Daoy (cell line): ENCODE results near the gene RPS6KA6. TPM values are rescaled to one million over a fixed set of nuclear protein-coding genes. Genes with fewer than 3 reads are reported as not detected.

Source experiments
- DNase-seq: peaks from one replicate; pipeline ENCODE4 v3.0.0-alpha.2; 2015; ENCODE audit warnings: low read depth
- total RNA-seq: library from RNA; depleted of rRNA; stranded (reverse); fragments of >200 nt; shearing (Covaris generic); gene quantifications from 2 replicates; pipeline ENCODE4 v1.2.3, GENCODE V29; 2014

Gene RPS6KA6
- total RNA-seq, 1 experiment from 2014 or later, result 0.80 TPM

- no peak for DNase-seq
These were observed 25.6 kb downstream of the RPS6KA6 start for GRCh38 chrX:84162401-84162800.

- DNase-seq, result no peak
These were observed 26.4 kb downstream of the RPS6KA6 start for GRCh38 chrX:84161641-84162040.

GRCh38 chrX:84160736-84161135, 27.3 kb downstream of the RPS6KA6 start:
- no peak for DNase-seq

GRCh38 chrX:84156821-84157220, 31.2 kb downstream of the RPS6KA6 start:
- no peak for DNase-seq

GRCh38 chrX:84155938-84156337, 32.1 kb downstream of the RPS6KA6 start:
- DNase-seq, result no peak

- DNase-seq, result no peak
These were observed 34.5 kb downstream of the RPS6KA6 start for GRCh38 chrX:84153538-84153937.

GRCh38 chrX:84144991-84145390, 43.0 kb downstream of the RPS6KA6 start:
- DNase-seq, result no peak

- no peak for DNase-seq
These were observed 43.7 kb downstream of the RPS6KA6 start for GRCh38 chrX:84144281-84144680.

- no peak for DNase-seq
These were observed 55.0 kb downstream of the RPS6KA6 start for GRCh38 chrX:84133023-84133422.

- no peak for DNase-seq
These were observed 64.4 kb downstream of the RPS6KA6 start for GRCh38 chrX:84123585-84123984.

- no peak for DNase-seq
These were observed 69.2 kb downstream of the RPS6KA6 start for GRCh38 chrX:84118769-84119168.

GRCh38 chrX:84118315-84118714, 69.7 kb downstream of the RPS6KA6 start:
- no peak for DNase-seq

- no peak for DNase-seq
These were observed 79.4 kb downstream of the RPS6KA6 start for GRCh38 chrX:84108584-84108983.

GRCh38 chrX:84099120-84099519, 88.9 kb downstream of the RPS6KA6 start:
- DNase-seq, result no peak

- DNase-seq, result peak; percentile 5
These were observed 108.4 kb downstream of the RPS6KA6 start for GRCh38 chrX:84079479-84080197.

- no peak for DNase-seq
These were observed 109.0 kb downstream of the RPS6KA6 start for GRCh38 chrX:84078991-84079390.

- DNase-seq, result no peak
These were observed 123.2 kb downstream of the RPS6KA6 start for GRCh38 chrX:84064814-84065213.

GRCh38 chrX:84064164-84064563, 123.8 kb downstream of the RPS6KA6 start:
- DNase-seq, result no peak

GRCh38 chrX:84047339-84047738, 140.7 kb downstream of the RPS6KA6 start:
- DNase-seq, result no peak

- DNase-seq, result peak; percentile 1
These were observed 141.5 kb downstream of the RPS6KA6 start for GRCh38 chrX:84046403-84046984.

- no peak for DNase-seq
These were observed 143.9 kb downstream of the RPS6KA6 start for GRCh38 chrX:84044051-84044450.
